ENCODE results near the gene ZNF710. TPM values are rescaled to one million over a fixed set of nuclear protein-coding genes. Genes with fewer than 3 reads are reported as not detected.

The ZNF710 gene
- total and polyA plus RNA-seq, 2 of the 4 experiments (the other 2 are of a cell fraction): 7.6 to 8.2 TPM

DNA sequence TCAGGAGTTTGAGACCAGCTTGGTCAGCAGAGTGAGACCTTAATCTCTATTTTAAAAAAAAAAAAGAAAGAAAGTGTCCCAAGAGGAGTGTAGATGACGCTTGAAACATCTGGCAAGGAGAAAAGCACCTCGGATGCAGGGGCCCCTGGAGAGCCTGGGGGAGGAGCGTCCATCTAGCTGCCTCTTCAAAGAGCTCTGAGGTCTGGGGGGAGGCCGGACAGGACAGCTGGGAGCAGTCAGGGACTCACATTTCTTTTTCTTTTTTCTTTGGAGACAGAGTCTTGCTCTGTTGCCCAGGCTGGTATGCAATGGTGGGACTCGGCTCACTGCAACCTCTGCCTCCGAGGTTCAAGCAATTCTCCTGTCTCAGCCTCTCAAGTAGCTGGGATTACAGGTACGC, 104.4 kb downstream of the ZNF710 start:
- no peak overlapping the region for H3K14ac ChIP-seq (replicated peaks; ENCODE audit: low read depth, low read length)
- no peak overlapping the region for H4K91ac ChIP-seq (ENCODE audit: insufficient read depth, low read depth, low read length)
- 0 out of 2 replicates have a peak, but pooled peaks cover 5% of the 10 kb centered on the region for H4K20me1 ChIP-seq (ENCODE audit: insufficient read depth, low read length)
- 61% methylated on average over 5 of the region's 7 CpGs; no CpG with 5 or more reads in 1 of the 2 experiments for WGBS, 2 experiments (ENCODE audit: extremely low coverage in 2 of 2, insufficient read length in 1 of 2)
- no peak overlapping the region for H2BK120ac ChIP-seq (ENCODE audit: low read depth, low read length)
- no peak overlapping the region for H2AK9ac ChIP-seq (replicated peaks; ENCODE audit: low read depth, low read length, poor library complexity)
- H3K79me1 ChIP-seq (ENCODE audit: low read depth in 1 of 2, low read length in 2 of 2): peaks cover 5 to 13% of the 10 kb centered on the region in 2 experiments; a peak in 3 of 4 replicates
- H2BK5ac ChIP-seq (ENCODE audit: low read depth, low read length, poor library complexity, severe bottlenecking): no peak overlapping the region
- H3K9me1 ChIP-seq (ENCODE audit: insufficient read depth, low read length): peaks cover 13% of the 10 kb centered on the region
- no peaks in the 10 kb centered on the region for H3K9me3 ChIP-seq (ENCODE audit: control insufficient read depth, insufficient read depth, low read length)
- ATAC-seq (ENCODE audit: low read depth): no peak
- peaks cover 14% of the 10 kb centered on the region for H3K4me1 ChIP-seq (ENCODE audit: control insufficient read depth, insufficient read depth, low read length)
- no peak overlapping the region for H4K5ac ChIP-seq (ENCODE audit: low read depth, low read length)
- POLR2A ChIA-PET (ENCODE audit: unreplicated experiment): no interaction called here
- no TSS peak for BruUV-seq (replicated peaks)
- no peak overlapping the region for H3K27ac ChIP-seq (ENCODE audit: insufficient read depth, low read length)
- no peaks in the 10 kb centered on the region for H3K27me3 ChIP-seq (ENCODE audit: control insufficient read depth, insufficient read depth, low read length)
- TF ChIP-seq CEBPB (IDR thresholded peaks at IDR 0.05; ENCODE audit: low read depth, low read length) (no peak), SMC3 (IDR thresholded peaks at IDR 0.05; ENCODE audit: low read depth, low read length) (no peak), RCOR1 (IDR thresholded peaks at IDR 0.05; ENCODE audit: insufficient replicate concordance, low read length) (no peak), RAD21 (IDR thresholded peaks at IDR 0.05; ENCODE audit: low read length) (no peak), BHLHE40 (IDR thresholded peaks at IDR 0.05; ENCODE audit: low read depth, low read length) (no peak), MAFK (IDR thresholded peaks at IDR 0.05; ENCODE audit: low read depth, low read length) (no peak), CHD1 (IDR thresholded peaks at IDR 0.05; ENCODE audit: low read depth, low read length) (no peak), MXI1 (IDR thresholded peaks at IDR 0.05; ENCODE audit: borderline replicate concordance, low read depth, low read length) (no peak), MAZ (IDR thresholded peaks at IDR 0.05; ENCODE audit: borderline replicate concordance, low read depth, low read length) (no peak), NFE2L2 (IDR thresholded peaks at IDR 0.05; ENCODE audit: low read depth, low read length) (no peak), FOS (IDR thresholded peaks at IDR 0.05; ENCODE audit: low read depth, low read length) (no peak), POLR2A (IDR thresholded peaks at IDR 0.05; ENCODE audit: low read depth, low read length) (no peak), ELK1 (IDR thresholded peaks at IDR 0.05; ENCODE audit: borderline replicate concordance, low read depth, low read length) (no peak), RFX5 (IDR thresholded peaks at IDR 0.05; ENCODE audit: low read depth, low read length) (no peak)
- TF ChIP-seq, protein P1, sequence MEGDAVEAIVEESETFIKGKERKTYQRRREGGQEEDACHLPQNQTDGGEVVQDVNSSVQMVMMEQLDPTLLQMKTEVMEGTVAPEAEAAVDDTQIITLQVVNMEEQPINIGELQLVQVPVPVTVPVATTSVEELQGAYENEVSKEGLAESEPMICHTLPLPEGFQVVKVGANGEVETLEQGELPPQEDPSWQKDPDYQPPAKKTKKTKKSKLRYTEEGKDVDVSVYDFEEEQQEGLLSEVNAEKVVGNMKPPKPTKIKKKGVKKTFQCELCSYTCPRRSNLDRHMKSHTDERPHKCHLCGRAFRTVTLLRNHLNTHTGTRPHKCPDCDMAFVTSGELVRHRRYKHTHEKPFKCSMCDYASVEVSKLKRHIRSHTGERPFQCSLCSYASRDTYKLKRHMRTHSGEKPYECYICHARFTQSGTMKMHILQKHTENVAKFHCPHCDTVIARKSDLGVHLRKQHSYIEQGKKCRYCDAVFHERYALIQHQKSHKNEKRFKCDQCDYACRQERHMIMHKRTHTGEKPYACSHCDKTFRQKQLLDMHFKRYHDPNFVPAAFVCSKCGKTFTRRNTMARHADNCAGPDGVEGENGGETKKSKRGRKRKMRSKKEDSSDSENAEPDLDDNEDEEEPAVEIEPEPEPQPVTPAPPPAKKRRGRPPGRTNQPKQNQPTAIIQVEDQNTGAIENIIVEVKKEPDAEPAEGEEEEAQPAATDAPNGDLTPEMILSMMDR (conservative IDR thresholded peaks at IDR 0.05; ENCODE audit: low read depth, low read length): no peak
- TF ChIP-seq, protein P2, sequence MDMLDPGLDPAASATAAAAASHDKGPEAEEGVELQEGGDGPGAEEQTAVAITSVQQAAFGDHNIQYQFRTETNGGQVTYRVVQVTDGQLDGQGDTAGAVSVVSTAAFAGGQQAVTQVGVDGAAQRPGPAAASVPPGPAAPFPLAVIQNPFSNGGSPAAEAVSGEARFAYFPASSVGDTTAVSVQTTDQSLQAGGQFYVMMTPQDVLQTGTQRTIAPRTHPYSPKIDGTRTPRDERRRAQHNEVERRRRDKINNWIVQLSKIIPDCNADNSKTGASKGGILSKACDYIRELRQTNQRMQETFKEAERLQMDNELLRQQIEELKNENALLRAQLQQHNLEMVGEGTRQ (IDR thresholded peaks at IDR 0.05; ENCODE audit: low read depth, low read length): no peak
- no peak overlapping the region for H4K8ac ChIP-seq (ENCODE audit: low read depth in 2 of 2, low read length in 2 of 2)
- no peak overlapping the region for H2AFZ ChIP-seq (replicated peaks; ENCODE audit: low read length, poor library complexity)
- in situ Hi-C loops (cut with MboI; ENCODE audit: low sequenced_read_pairs): no loop called here
- no peaks in the 10 kb centered on the region for H3K36me3 ChIP-seq (ENCODE audit: control insufficient read depth, insufficient read depth, low read length)
- no peak overlapping the region for H3K4ac ChIP-seq (ENCODE audit: low read depth, low read length)
- H2BK20ac ChIP-seq (ENCODE audit: low read depth, low read length): no peak overlapping the region
- H3K18ac ChIP-seq (ENCODE audit: low read depth, low read length): no peak overlapping the region
- H3K4me2 ChIP-seq (ENCODE audit: low read depth, low read length): no peak overlapping the region
- no peak overlapping the region for H3K23ac ChIP-seq (ENCODE audit: low read depth, low read length)
- no peak overlapping the region for H3K4me3 ChIP-seq (ENCODE audit: insufficient read depth, low read depth, low read length)
- no peak overlapping the region for H2BK15ac ChIP-seq (ENCODE audit: low read depth, low read length)
- no peak overlapping the region for H3K9ac ChIP-seq (ENCODE audit: low read depth, low read length)
- intact Hi-C loops (cut with micrococcal nuclease): no loop called here
- no peak overlapping the region for H3K56ac ChIP-seq (ENCODE audit: extremely low read depth, insufficient read depth, low read length)
- DNase-seq: no peak
- H2AK5ac ChIP-seq (ENCODE audit: low read depth, low read length): no peak overlapping the region
- dilution Hi-C loops (cut with HindIII; ENCODE audit: low sequenced_read_pairs, unreplicated experiment): no loop called here
- CTCF ChIA-PET: interaction anchor here (0.9 kb wide), 1 partner anchor 12 kb away, joined by 4 read pairs; no protein-coding TSS in a partner anchor
